Fibroblast of peridontal ligament (primary cell): ENCODE results near the gene SORCS2.

Experiments
- DNase-seq: peaks from one replicate; pipeline ENCODE4 v3.0.0-alpha.2; 2010; ENCODE audit errors: extremely low read depth

The SORCS2 gene

DNA sequence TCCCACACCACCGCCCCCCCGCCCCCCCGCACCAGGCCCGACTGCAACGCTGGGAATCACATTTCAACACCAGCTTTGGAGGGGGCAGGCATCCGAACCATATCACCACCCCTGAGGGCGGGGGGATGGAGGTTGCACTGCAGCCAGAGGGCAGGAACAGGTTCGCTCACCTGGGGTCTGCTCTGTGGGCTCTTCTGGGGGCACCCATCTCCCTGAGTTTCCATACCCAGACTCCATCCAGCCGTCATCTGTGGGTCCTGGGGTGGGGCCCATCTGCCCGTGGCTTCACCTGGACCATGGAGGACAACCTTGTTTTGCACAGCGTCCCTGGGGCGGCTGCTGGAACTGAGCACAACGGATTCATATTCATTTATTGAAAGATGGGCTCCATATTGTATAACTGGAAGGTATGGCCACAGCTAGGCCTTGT is 235.5 kb downstream of the SORCS2 start:
- DNase-seq: no peak

DNA sequence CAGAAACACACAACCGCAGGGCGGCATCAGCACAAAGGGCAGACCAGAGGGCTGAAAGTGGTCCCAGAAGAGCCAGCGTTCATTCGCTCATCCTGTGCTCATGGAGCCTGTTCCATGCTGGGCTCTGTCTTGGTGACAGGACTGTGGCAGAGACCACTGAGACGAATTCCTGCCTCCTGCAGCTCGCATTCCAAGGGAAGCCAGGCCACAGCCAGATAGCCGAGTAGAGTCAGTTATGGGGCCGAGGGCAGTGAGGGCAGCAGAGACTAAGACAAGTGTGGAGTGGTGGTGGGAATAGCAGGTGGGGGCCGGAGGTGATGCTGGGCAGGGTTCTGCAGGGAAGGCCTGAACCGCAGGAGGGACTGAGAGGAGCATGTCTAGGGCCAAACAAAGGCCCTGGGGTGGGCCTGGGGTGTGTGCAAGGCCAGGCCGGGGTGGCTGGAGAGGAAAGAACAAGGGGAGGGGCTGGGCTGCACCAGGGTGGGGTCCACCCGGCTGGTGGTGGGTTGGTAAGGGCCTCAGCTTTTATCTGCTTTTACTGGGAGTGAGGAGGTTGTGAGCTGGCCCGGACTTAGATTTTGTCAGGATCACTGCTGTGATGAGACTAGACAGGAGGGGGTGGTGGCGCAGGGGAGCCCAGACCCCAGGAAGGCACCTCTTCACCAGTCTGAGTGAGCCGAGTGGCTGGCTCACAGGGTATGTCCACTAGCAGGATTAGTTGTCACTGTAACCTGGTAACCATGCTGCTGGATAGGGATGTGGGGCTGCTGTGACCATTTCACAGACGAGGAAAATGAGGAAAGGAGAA is 236.1 kb downstream of the SORCS2 start:
- DNase-seq: no peak

GRCh38 chr4:7429069-7429416 is 236.7 kb downstream of the SORCS2 start:
- no peak for DNase-seq

DNA sequence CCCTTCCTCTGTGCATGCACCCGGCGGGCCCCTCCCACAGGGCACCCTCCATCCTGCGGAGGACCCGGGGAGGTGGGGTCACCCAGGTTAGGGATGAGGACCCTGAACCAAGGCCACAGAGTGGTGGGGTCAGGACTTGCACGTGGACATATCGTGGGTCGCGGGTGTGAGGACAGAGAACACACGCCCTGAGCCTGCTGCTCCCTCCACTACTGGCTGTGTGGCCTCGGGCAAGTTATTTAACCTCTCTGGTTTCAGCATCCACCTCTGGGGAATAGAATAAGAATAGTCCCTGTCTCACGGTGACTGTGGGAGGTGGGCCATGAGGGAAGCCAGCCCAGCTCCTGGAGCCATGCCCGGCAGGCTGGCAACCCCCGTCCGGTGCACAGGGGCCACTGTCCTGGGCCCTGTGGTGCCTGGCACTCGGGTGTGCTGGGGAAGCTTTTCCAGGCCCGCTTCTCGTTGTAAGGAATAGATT is 237.3 kb downstream of the SORCS2 start:
- DNase-seq: no peak

- no peak for DNase-seq
Observed at GRCh38 chr4:7430368-7430964, 238.1 kb downstream of the SORCS2 start.

DNA sequence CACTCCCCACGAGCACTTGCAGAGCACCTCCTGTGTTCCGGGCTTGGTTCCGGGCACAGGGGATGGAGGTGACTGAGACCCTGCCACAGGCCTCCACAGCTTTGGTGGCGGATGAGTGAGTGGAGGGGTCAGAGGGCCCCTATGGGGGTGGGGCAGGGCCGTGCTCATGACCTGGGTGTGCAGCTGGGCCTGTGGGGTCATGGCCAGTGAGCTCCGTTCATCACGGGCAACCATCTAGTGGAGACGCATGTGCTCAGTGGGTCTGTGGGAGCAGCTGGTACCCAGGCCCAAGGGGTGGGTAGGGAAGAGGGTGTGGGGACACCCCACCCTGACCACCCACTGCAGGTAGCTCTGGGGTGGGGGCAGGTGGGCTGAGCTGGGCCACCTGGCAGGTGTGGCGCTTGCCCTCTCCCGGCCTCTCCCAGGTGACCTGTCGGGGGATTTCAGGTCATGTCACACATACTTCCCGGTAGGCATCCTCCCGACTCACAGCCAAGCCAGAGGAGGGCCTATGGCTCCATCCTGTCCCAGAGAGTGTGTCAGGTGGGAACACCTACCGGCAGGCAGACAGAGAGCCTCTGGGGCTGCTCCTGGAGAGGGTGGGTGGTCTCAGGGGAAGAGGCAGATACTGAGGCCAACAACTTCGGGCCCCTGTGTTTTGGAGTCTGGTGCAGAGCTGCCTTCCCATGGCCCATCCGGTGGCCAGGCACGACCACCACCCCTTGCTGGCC is 238.8 kb downstream of the SORCS2 start:
- no peak for DNase-seq

- DNase-seq: no peak
Observed at GRCh38 chr4:7431696-7432530, 239.6 kb downstream of the SORCS2 start.

GRCh38 chr4:7432531-7433375 is 240.4 kb downstream of the SORCS2 start:
- no peak for DNase-seq

DNA sequence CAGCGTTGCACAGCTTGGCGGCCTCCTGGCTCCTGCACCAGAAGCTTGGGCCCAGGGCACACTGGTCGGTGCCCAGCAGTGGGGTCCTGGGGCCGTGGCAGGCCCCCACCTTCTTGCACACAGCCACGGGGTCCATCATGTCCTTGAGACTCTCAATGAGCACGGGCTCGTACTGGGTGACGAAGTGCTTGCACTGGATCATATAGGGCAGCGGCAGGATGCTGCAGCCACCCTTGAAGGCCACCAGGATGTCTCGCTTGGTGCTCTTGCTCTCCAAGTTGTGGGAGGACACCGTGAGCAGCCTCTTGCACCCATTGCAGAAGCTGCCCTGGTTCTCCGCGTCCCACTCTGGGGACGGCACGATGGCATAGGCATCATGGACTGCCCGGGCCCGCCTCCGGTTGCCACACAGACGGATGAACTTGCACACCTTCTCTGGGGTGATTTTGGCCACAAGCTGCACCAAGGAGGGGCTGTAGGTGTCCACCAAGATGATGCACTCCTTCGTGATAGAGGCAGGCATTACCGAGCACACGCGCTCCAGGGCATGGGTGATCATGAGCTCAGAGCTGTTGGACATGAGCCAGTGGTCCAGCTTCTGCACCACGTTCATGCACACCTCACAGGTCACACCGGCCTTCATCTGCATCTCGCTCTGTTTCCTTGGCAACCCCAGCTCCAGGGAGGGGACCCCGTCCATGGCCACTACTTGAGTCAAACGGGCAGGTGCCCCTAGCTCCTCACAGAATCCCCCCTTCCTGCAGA is 241.2 kb downstream of the SORCS2 start:
- no peak for DNase-seq

GRCh38 chr4:7434141-7434765 is 241.9 kb downstream of the SORCS2 start:
- no peak for DNase-seq

GRCh38 chr4:7434766-7435150 is 242.4 kb downstream of the SORCS2 start, which contains the start of gene PSAPL1:
Gene PSAPL1 (minus strand): TSS chr4:7434930. CDS start chr4:7434879, 51 bp downstream.
- DNase-seq: no peak

GRCh38 chr4:7435471-7436061 is 243.2 kb downstream of the SORCS2 start:
- DNase-seq: no peak

DNA sequence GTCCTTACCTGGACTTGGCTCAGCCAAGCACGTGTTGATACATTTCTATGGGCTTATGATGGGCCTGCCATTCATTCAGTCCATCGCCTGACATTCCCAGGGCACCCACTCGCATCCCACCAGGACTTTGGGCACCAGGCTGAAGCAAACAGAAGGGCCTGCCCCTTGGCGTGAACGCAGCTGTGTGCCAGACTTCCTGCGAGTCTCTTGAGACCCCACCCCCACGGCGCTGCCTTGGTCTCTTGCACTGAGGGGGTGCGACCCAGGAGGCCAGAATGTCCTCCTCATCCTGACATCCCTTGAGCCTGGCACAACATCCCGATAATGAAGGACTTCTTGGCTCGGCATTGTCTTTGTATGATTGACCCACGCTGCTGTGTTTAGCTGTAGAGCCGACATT is 243.9 kb downstream of the SORCS2 start:
- no peak for DNase-seq

DNA sequence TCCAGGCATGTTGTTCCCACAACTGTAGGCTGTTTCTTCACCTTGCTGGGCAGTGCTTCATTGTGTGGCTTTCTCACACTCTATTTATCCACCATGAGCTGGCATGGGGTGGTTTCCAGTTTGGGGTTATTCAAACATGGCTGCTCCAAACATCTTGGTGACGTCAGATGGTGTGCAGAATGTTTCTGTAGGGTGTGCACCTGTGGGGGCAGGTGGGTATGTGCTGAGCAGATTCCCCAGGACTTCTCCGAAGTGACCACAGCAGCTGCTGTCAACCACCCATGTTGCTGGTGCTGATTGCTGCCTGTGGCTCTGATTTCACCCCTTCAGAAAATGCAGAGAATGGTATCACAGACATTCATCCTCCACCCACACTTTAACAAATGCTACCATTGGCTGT is 247.4 kb downstream of the SORCS2 start:
- no peak for DNase-seq

DNA sequence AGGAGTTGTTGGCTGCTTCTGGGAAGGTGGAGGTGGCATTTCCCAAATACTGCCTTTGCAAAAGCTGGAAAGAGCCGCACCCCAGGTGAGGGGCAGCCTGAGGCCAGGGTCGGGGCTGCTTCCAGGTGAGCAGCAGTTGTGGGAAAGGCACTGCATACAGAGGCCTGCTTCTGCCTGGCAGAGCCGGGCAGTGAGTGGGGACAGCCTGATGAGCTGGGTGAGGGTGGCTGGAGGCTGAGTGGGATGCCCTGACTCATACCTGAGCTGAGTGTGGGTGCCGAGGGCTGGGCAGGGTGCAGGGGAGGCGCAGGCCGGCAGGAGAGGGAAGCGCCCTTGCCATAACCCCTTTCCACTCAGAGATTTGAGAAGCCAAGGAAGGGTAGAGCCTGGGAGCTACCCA is 248.9 kb downstream of the SORCS2 start:
- no peak for DNase-seq

- no peak for DNase-seq
Observed at GRCh38 chr4:7442574-7443162, 250.3 kb downstream of the SORCS2 start.

- no peak for DNase-seq
Observed at GRCh38 chr4:7444314-7444713, 252.0 kb downstream of the SORCS2 start.

GRCh38 chr4:7444731-7445130 is 252.4 kb downstream of the SORCS2 start:
- no peak for DNase-seq

- no peak for DNase-seq
Observed at GRCh38 chr4:7447236-7447635, 254.9 kb downstream of the SORCS2 start.
